Sigmoid colon (tissue), 7 donors: ENCODE results near the gene SLC15A5. TPM values are rescaled to one million over a fixed set of nuclear protein-coding genes. Genes with fewer than 3 reads are reported as not detected.

ENCODE experiments used
- DNase-seq: peaks from one replicate; pipeline ENCODE4 v3.0.0-alpha.2; 2019
- H3K27ac ChIP-seq, 4 donors: fragments of 200-600 bp; sonication (generic); one replicate each; pipeline ENCODE4 v1.5.1; 2016 to 2019; ENCODE audit warnings: mild to moderate bottlenecking in 1 of 4
- H3K27me3 ChIP-seq, 3 donors: fragments of 200-600 bp; sonication (generic); one replicate each; pipeline ENCODE4 v1.5.1; 2019; ENCODE audit warnings: mild to moderate bottlenecking in 1 of 3
- H3K36me3 ChIP-seq, 4 donors: fragments of 200-600 bp; sonication (generic); one replicate each; pipeline ENCODE4 v1.5.1; 2016 to 2019
- H3K4me1 ChIP-seq, 4 donors: fragments of 200-600 bp; sonication (generic); one replicate each; pipeline ENCODE4 v1.5.1; 2017 to 2019
- H3K4me3 ChIP-seq, 4 donors: fragments of 200-600 bp; sonication (generic); one replicate each; pipeline ENCODE4 v1.5.1; 2017 to 2019; ENCODE audit warnings: mild to moderate bottlenecking in 2 of 4, moderate library complexity in 1 of 4
- H3K9me3 ChIP-seq, 4 donors: fragments of 200-600 bp in 3 of 4; sonication (generic) in 3 of 4; one replicate each; pipeline versions ENCODE4 v1.5.1 to v1.6.1; 2013 to 2019
- CTCF ChIP-seq, 4 experiments: fragments of 450-650 bp in 3 of 4; fragments of 200-600 bp in 1 of 4; IDR thresholded peaks; one replicate each; pipeline ENCODE4 v1.5.1; 2016 to 2019; ENCODE audit warnings: antibody characterized with exemption in 4 of 4, mild to moderate bottlenecking in 3 of 4, moderate library complexity in 2 of 4
- EP300 ChIP-seq, 4 donors: sonication (generic); formaldehyde crosslinking; IDR thresholded peaks; one replicate each; pipeline ENCODE4 v1.6.1; 2017; ENCODE audit warnings: antibody characterized with exemption in 4 of 4
- POLR2A ChIP-seq, 2 donors: fragments of 450-650 bp; IDR thresholded peaks; one replicate each; pipeline ENCODE4 v1.6.1; 2016; ENCODE audit warnings: antibody characterized with exemption in 2 of 2, mild to moderate bottlenecking in 2 of 2, moderate library complexity in 2 of 2
- POLR2AphosphoS5 ChIP-seq, 4 donors: sonication (generic); formaldehyde crosslinking; IDR thresholded peaks; one replicate each; pipeline ENCODE4 v1.6.1; 2017; ENCODE audit warnings: antibody characterized with exemption in 4 of 4
- WGBS, 2 donors: extraction: QIAGEN DNeasy Blood & Tissue Kit; methylation state at CpG; one replicate each; pipeline ENCODE4 v1.1.7; 2013; 5-methylcytosine and 5-hydroxymethylcytosine counted together
- intact Hi-C: fragments of 100-400 bp; cut with DNase I; formaldehyde crosslinking; loops from one replicate; pipeline ENCODE4 v1.15.1; 2023
- polyA plus RNA-seq, 3 donors: library from polyadenylated mRNA; stranded (reverse); fragments of 200-250 nt; gene quantifications; one replicate each; pipeline ENCODE4 v1.2.3, GENCODE V29; 2013
- total RNA-seq, 4 donors: library from RNA; depleted of rRNA; stranded (reverse); fragments of >200 nt; gene quantifications; one replicate each; pipeline ENCODE4 v1.1.0, GENCODE V29; 2016
- donor health status: healthy with polysubstance abuse.
- donor health status: Bipolar disorder and iron deficiency.
- donor health status: healthy.

Gene SLC15A5
- total and polyA plus RNA-seq, 7 donors: not detected

GRCh38 chr12:16291032-16291431 lies 13.5 kb upstream of the SLC15A5 start:
- no peak for TF ChIP-seq POLR2A (IDR thresholded peaks at IDR 0.05)
- TF ChIP-seq EP300 (IDR thresholded peaks at IDR 0.05): no peak
- no peak for TF ChIP-seq POLR2AphosphoS5 (IDR thresholded peaks at IDR 0.05)
- TF ChIP-seq CTCF (IDR thresholded peaks at IDR 0.05): no peak

GRCh38 chr12:16285586-16285985 lies 8.1 kb upstream of the SLC15A5 start:
- DNase-seq: no peak
- H3K27me3 ChIP-seq: no peaks in the 10 kb centered on the region
- intact Hi-C loops: no loop called here
- H3K4me1 ChIP-seq: peaks cover 0 to 5% (median 0%) of the 10 kb centered on the region in 4 donors
- no peak overlapping the region for H3K27ac ChIP-seq
- 89 to 95% methylated on average over 3 of the region's 3 CpGs for WGBS, 2 donors
- H3K4me3 ChIP-seq: no peak overlapping the region
- H3K36me3 ChIP-seq: no peaks in the 10 kb centered on the region
- H3K9me3 ChIP-seq: no peaks in the 10 kb centered on the region
- no peak for TF ChIP-seq EP300 (IDR thresholded peaks at IDR 0.05)
- TF ChIP-seq CTCF (IDR thresholded peaks at IDR 0.05): no peak
- TF ChIP-seq POLR2AphosphoS5 (IDR thresholded peaks at IDR 0.05): no peak
- TF ChIP-seq POLR2A (IDR thresholded peaks at IDR 0.05): no peak

More at GRCh38 chr12:16291032-16291431, 13.5 kb upstream of the SLC15A5 start:
- Histone ChIP-seq H3K27ac (no peak overlapping the region), H3K36me3 (no peaks in the 10 kb centered on the region), H3K9me3 (no peaks in the 10 kb centered on the region), H3K4me3 (no peak overlapping the region), H3K27me3 (no peaks in the 10 kb centered on the region), H3K4me1 (peaks cover 0 to 4% (median 0%) of the 10 kb centered on the region in 4 donors)
- no peak for DNase-seq
- 88 to 92% methylated on average over 4 of the region's 4 CpGs for WGBS, 2 donors
- intact Hi-C loops: no loop called here

GRCh38 chr12:16282978-16283377 lies 5.5 kb upstream of the SLC15A5 start:
- TF ChIP-seq CTCF (IDR thresholded peaks at IDR 0.05): no peak
- TF ChIP-seq POLR2A (IDR thresholded peaks at IDR 0.05): no peak
- TF ChIP-seq EP300 (IDR thresholded peaks at IDR 0.05): no peak
- TF ChIP-seq POLR2AphosphoS5 (IDR thresholded peaks at IDR 0.05): no peak
- intact Hi-C loops: no loop called here
- H3K4me3 ChIP-seq: no peak overlapping the region
- H3K36me3 ChIP-seq: no peaks in the 10 kb centered on the region
- H3K27me3 ChIP-seq: no peaks in the 10 kb centered on the region
- WGBS, 2 donors: 65 to 88% methylated on average over 2 of the region's 2 CpGs
- no peaks in the 10 kb centered on the region for H3K9me3 ChIP-seq
- no peak for DNase-seq
- H3K27ac ChIP-seq: no peak overlapping the region
- peaks cover 0 to 5% (median 0%) of the 10 kb centered on the region in 4 donors for H3K4me1 ChIP-seq

- DNase-seq: no peak
- intact Hi-C loops: no loop called here
- H3K27ac ChIP-seq: no peak overlapping the region
- H3K36me3 ChIP-seq: no peaks in the 10 kb centered on the region
- WGBS, 2 donors: 92 to 93% methylated on average over 2 of the region's 2 CpGs
- TF ChIP-seq POLR2A (IDR thresholded peaks at IDR 0.05) (no peak), EP300 (IDR thresholded peaks at IDR 0.05) (no peak), POLR2AphosphoS5 (IDR thresholded peaks at IDR 0.05) (no peak), CTCF (IDR thresholded peaks at IDR 0.05) (no peak)
- H3K9me3 ChIP-seq: no peaks in the 10 kb centered on the region
- H3K4me3 ChIP-seq: no peak overlapping the region
- H3K4me1 ChIP-seq: peaks cover 0 to 5% (median 0%) of the 10 kb centered on the region in 4 donors
- H3K27me3 ChIP-seq: no peaks in the 10 kb centered on the region
Measured at GRCh38 chr12:16282081-16282480, 4.6 kb upstream of the SLC15A5 start.

DNA sequence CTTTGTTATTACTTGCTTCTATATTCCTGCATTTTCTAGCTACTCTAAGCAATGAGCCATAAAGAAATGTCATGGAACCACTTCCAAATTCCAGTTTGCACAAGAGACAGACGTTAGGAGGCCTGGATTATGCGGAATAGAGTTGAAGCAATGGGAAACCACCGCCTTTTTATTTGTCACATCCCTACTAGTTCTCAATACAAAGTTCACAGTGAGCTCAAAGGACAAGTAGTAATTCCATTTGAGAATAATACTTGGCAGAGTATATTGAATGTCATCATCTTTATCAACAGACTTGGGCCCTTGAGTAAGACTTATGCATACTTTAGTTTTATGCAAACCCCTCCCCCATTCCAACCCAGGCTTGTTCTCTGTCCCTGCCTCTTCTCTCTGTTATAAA lies 3.7 kb upstream of the SLC15A5 start:
- H3K4me1 ChIP-seq: peaks cover 0 to 5% (median 0%) of the 10 kb centered on the region in 4 donors
- H3K27ac ChIP-seq: no peak overlapping the region
- no peaks in the 10 kb centered on the region for H3K27me3 ChIP-seq
- intact Hi-C loops: no loop called here
- H3K4me3 ChIP-seq: no peak overlapping the region
- 10 to 74% methylated on average over 3 of the region's 3 CpGs for WGBS, 2 donors
- TF ChIP-seq CTCF (IDR thresholded peaks at IDR 0.05): no peak
- TF ChIP-seq POLR2A (IDR thresholded peaks at IDR 0.05): no peak
- no peak for TF ChIP-seq POLR2AphosphoS5 (IDR thresholded peaks at IDR 0.05)
- no peak for TF ChIP-seq EP300 (IDR thresholded peaks at IDR 0.05)
- no peak for DNase-seq
- H3K36me3 ChIP-seq: no peaks in the 10 kb centered on the region
- H3K9me3 ChIP-seq: no peaks in the 10 kb centered on the region
